Esophagus squamous epithelium (tissue), 5 donors: ENCODE results near the gene BBS12. TPM values are rescaled to one million over a fixed set of nuclear protein-coding genes. Genes with fewer than 3 reads are reported as not detected.
"Not testable (repeated sequence)": the region's sequence is repeated elsewhere in the genome, so short reads cannot be mapped to it uniquely, and the experiment has no call there.

Experiments
- DNase-seq: peaks from one replicate; lab custom pipeline; 2025; lab: John Stamatoyannopoulos, UW
- H3K27ac ChIP-seq, 4 donors: fragments of 200-600 bp; sonication (generic); one replicate each; pipeline ENCODE4 v1.5.1; 2016 to 2019; ENCODE audit warnings: mild to moderate bottlenecking in 1 of 4
- H3K27me3 ChIP-seq, 4 donors: fragments of 200-600 bp; sonication (generic); 1 replicate in 3 of 4; 2 replicates in 1 of 4; pipeline versions ENCODE4 v1.5.1 to v1.6.0; 2017 to 2021; ENCODE audit warnings: antibody characterized with exemption in 1 of 4
- H3K36me3 ChIP-seq, 3 donors: fragments of 200-600 bp; sonication (generic); one replicate each; pipeline ENCODE4 v1.5.1; 2016 to 2019
- H3K4me1 ChIP-seq, 3 donors: fragments of 200-600 bp; sonication (generic); one replicate each; pipeline ENCODE4 v1.5.1; 2017 to 2019
- H3K4me3 ChIP-seq, 4 donors: fragments of 200-600 bp; sonication (generic); 1 replicate in 3 of 4; 2 replicates in 1 of 4; pipeline ENCODE4 v1.5.1; 2016 to 2019; ENCODE audit warnings: mild to moderate bottlenecking in 2 of 4, moderate library complexity in 1 of 4
- H3K9me3 ChIP-seq, 3 donors: fragments of 200-600 bp; sonication (generic); one replicate each; pipeline ENCODE4 v1.5.1; 2016 to 2019
- CTCF ChIP-seq, 6 experiments: fragments of 450-650 bp in 4 of 6; fragments of 200-600 bp in 2 of 6; sonication (generic) in 2 of 6; IDR thresholded peaks; one replicate each; pipeline ENCODE4 v1.5.1; 2016 to 2019; ENCODE audit warnings: antibody characterized with exemption in 6 of 6, mild to moderate bottlenecking in 4 of 6, moderate library complexity in 4 of 6
- POLR2A ChIP-seq, 4 donors: fragments of 450-650 bp; IDR thresholded peaks; one replicate each; pipeline ENCODE4 v1.6.1; 2017; ENCODE audit warnings: antibody characterized with exemption in 4 of 4, mild to moderate bottlenecking in 4 of 4, moderate library complexity in 3 of 4
- WGBS, 2 donors: methylation state at CpG; one replicate each; pipeline ENCODE4 v1.1.5; 2018; 5-methylcytosine and 5-hydroxymethylcytosine counted together
- intact Hi-C: fragments of 100-400 bp; cut with DNase I; formaldehyde crosslinking; loops from one replicate; pipeline ENCODE4 v1.15.0; 2022
- total RNA-seq, 4 donors: library from RNA; depleted of rRNA; stranded (reverse); fragments of >200 nt; gene quantifications; one replicate each; pipeline ENCODE4 v1.1.0, GENCODE V29; 2016
- donor health status: DM: yes; HTN: yes; CAD: no.

The BBS12 gene
- total RNA-seq, 4 donors from 2014 or later, result 0.49 to 2.5 (median 1.0) TPM

- no peak overlapping the region for H3K4me3 ChIP-seq
- H3K4me1 ChIP-seq, result peaks cover 0 to 32% (median 11%) of the 10 kb centered on the region in 3 donors
- intact Hi-C loops, result no loop called here
- no peak overlapping the region for H3K27ac ChIP-seq
- H3K9me3 ChIP-seq, result no peaks in the 10 kb centered on the region
- no peak for DNase-seq
- H3K36me3 ChIP-seq, result no peaks in the 10 kb centered on the region
- no peak for TF ChIP-seq POLR2A (IDR thresholded peaks at IDR 0.05)
- no peak for TF ChIP-seq CTCF (IDR thresholded peaks at IDR 0.05)
- H3K27me3 ChIP-seq, result no peaks in the 10 kb centered on the region
- 44 to 90% methylated on average over 2 of the region's 2 CpGs for WGBS, 2 donors
Measured at GRCh38 chr4:122781486-122781885, 49.0 kb downstream of the BBS12 start.

GRCh38 chr4:122783301-122784215 lies 51.1 kb downstream of the BBS12 start:
- H3K4me3 ChIP-seq, result no peak overlapping the region
- peaks cover 0 to 22% (median 11%) of the 10 kb centered on the region in 3 donors for H3K4me1 ChIP-seq
- H3K36me3 ChIP-seq, result no peaks in the 10 kb centered on the region
- no peaks in the 10 kb centered on the region for H3K27me3 ChIP-seq
- DNase-seq, result no peak
- intact Hi-C loops, result no loop called here
- TF ChIP-seq CTCF (IDR thresholded peaks at IDR 0.05), result no peak
- no peak for TF ChIP-seq POLR2A (IDR thresholded peaks at IDR 0.05)
- H3K27ac ChIP-seq, result peak overlapping the region in 2 of 4 donors; percentile 19
- no peaks in the 10 kb centered on the region for H3K9me3 ChIP-seq
- WGBS, 2 donors, result 33 to 34% methylated on average over 6 of the region's 6 CpGs

- Histone ChIP-seq H3K4me1 (peaks cover 0 to 22% (median 11%) of the 10 kb centered on the region in 3 donors), H3K27ac (no peak overlapping the region), H3K4me3 (no peak overlapping the region), H3K9me3 (no peaks in the 10 kb centered on the region), H3K36me3 (no peaks in the 10 kb centered on the region), H3K27me3 (no peaks in the 10 kb centered on the region)
- TF ChIP-seq POLR2A (IDR thresholded peaks at IDR 0.05) (no peak), CTCF (IDR thresholded peaks at IDR 0.05) (no peak)
- DNase-seq, result no peak
- WGBS, 2 donors, result 10 to 31% methylated on average over 1 of the region's 1 CpG
- intact Hi-C loops, result no loop called here
Measured at GRCh38 chr4:122784261-122784660, 51.8 kb downstream of the BBS12 start.

- H3K36me3 ChIP-seq, result no peaks in the 10 kb centered on the region
- intact Hi-C loops, result no loop called here
- WGBS, 2 donors, result 89 to 92% methylated on average over 2 of the region's 2 CpGs
- TF ChIP-seq POLR2A (IDR thresholded peaks at IDR 0.05), result no peak
- TF ChIP-seq CTCF (IDR thresholded peaks at IDR 0.05), result no peak
- no peak overlapping the region for H3K27ac ChIP-seq
- H3K9me3 ChIP-seq, result no peaks in the 10 kb centered on the region
- no peaks in the 10 kb centered on the region for H3K27me3 ChIP-seq
- DNase-seq, result no peak
- H3K4me3 ChIP-seq, result no peak overlapping the region
- peaks cover 0 to 22% (median 11%) of the 10 kb centered on the region in 3 donors for H3K4me1 ChIP-seq
Measured at GRCh38 chr4:122785099-122785498, 52.6 kb downstream of the BBS12 start.

- H3K9me3 ChIP-seq, DNase-seq, H3K4me3 ChIP-seq, intact Hi-C loops, H3K27ac ChIP-seq, H3K36me3 ChIP-seq, H3K27me3 ChIP-seq: not testable (repeated sequence)
- H3K4me1 ChIP-seq, result peaks cover 0 to 22% (median 11%) of the 10 kb centered on the region in 3 donors
- WGBS, 2 donors, result 94 to 95% methylated on average over 4 of the region's 4 CpGs
Measured at GRCh38 chr4:122786296-122786695, 53.8 kb downstream of the BBS12 start.

GRCh38 chr4:122786920-122787319 lies 54.4 kb downstream of the BBS12 start:
- H3K36me3 ChIP-seq, intact Hi-C loops, H3K27ac ChIP-seq, DNase-seq, H3K27me3 ChIP-seq, H3K9me3 ChIP-seq, H3K4me3 ChIP-seq: not testable (repeated sequence)
- peaks cover 0 to 22% (median 11%) of the 10 kb centered on the region in 3 donors for H3K4me1 ChIP-seq
- WGBS, 2 donors, result 60 to 92% methylated on average over 1 of the region's 1 CpG
